GM19452 (cell line): ENCODE data around the gene HYDIN.

Experiments
- ATAC-seq: cut with Tn5 transposase; IDR thresholded peaks from one replicate; pipeline ENCODE4 v1.9.1; 2021; ENCODE audit not compliant: unreplicated experiment

Gene HYDIN

GRCh38 chr16:70793851-70794502 is 436.5 kb downstream of the HYDIN start:
- peak; percentile 56 for ATAC-seq

- ATAC-seq = no peak
Measured at GRCh38 chr16:70790815-70791214, 439.7 kb downstream of the HYDIN start.

GRCh38 chr16:70789595-70790447 is 440.7 kb downstream of the HYDIN start:
- ATAC-seq = no peak

GRCh38 chr16:70788668-70789594 is 441.6 kb downstream of the HYDIN start:
- ATAC-seq = no peak

GRCh38 chr16:70786020-70786755 is 444.3 kb downstream of the HYDIN start:
- no peak for ATAC-seq

- ATAC-seq = no peak
Measured at GRCh38 chr16:70784692-70785555, 445.6 kb downstream of the HYDIN start.

- no peak for ATAC-seq
Measured at GRCh38 chr16:70782237-70782636, 448.3 kb downstream of the HYDIN start.

GRCh38 chr16:70781800-70782199 is 448.7 kb downstream of the HYDIN start:
- ATAC-seq = no peak

GRCh38 chr16:70780546-70780945 is 450.0 kb downstream of the HYDIN start:
- ATAC-seq = no peak

- ATAC-seq = no peak
Measured at GRCh38 chr16:70779361-70779760, 451.2 kb downstream of the HYDIN start.

- ATAC-seq = no peak
Measured at GRCh38 chr16:70778901-70779309, 451.6 kb downstream of the HYDIN start.

- ATAC-seq = no peak
Measured at GRCh38 chr16:70777973-70778406, 452.5 kb downstream of the HYDIN start.

- ATAC-seq = no peak
Measured at GRCh38 chr16:70777496-70777895, 453.0 kb downstream of the HYDIN start.

- ATAC-seq = no peak
Measured at GRCh38 chr16:70775399-70775798, 455.1 kb downstream of the HYDIN start.

- ATAC-seq = no peak
Measured at GRCh38 chr16:70774261-70774660, 456.3 kb downstream of the HYDIN start.

- no peak for ATAC-seq
Measured at GRCh38 chr16:70772493-70772892, 458.0 kb downstream of the HYDIN start.

GRCh38 chr16:70770626-70771552 is 459.6 kb downstream of the HYDIN start:
- ATAC-seq = peak; percentile 58

GRCh38 chr16:70770291-70770625 is 460.3 kb downstream of the HYDIN start:
- no peak for ATAC-seq

- no peak for ATAC-seq
Measured at GRCh38 chr16:70769761-70770160, 460.8 kb downstream of the HYDIN start.
